ENCODE measurements around the gene SSBP2. TPM values are rescaled to one million over a fixed set of nuclear protein-coding genes. Genes with fewer than 3 reads are reported as not detected.
"Not testable (repeated sequence)": the region's sequence is repeated elsewhere in the genome, so short reads cannot be mapped to it uniquely, and the experiment has no call there.

SSBP2 gene
- total RNA-seq, 1 donor from 2014 or later = 12.7 TPM

DNA sequence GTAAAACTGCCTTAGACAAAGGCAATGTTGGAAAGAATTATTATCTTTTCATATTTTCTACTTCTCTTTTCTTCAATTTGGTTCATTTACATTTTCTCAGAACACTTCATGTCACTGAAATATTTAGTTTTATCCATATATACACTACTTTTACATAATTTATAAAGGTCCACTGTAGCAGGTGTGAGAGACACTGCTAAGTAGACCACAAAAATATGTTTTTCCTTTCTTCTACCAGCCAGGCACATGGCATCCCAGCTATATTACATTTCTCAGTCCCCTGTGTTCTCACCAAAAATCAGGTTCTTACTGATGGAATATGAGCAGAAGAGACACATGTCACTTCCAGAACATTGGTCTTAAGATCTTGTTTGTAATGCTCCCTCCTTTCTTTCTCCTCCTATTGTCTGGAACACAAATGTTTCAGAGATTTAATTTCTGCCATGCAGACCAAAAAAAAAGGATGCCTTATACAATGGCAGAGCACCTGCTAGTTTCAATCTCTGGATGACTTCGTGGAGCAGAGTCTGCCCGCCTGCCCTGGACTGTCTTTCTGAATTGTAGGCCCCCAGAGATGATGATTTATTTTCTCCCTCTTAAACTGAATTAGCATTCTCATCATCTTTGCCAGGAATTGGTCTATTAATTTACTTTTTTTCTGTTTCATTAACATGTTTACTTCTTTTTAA, 231.5 kb downstream of the SSBP2 start:
- no peaks in the 10 kb centered on the region for H3K36me3 Mint-ChIP-seq (ENCODE audit: low read depth)
- no peak overlapping the region for H3K4me3 Mint-ChIP-seq
- peaks cover under 1% of the 10 kb centered on the region for H3K4me1 Mint-ChIP-seq (ENCODE audit: low read depth)
- no peak for DNase-seq (ENCODE audit: low spot score)
- intact Hi-C loops (cut with micrococcal nuclease) = no loop called here
- H3K27ac Mint-ChIP-seq = no peak overlapping the region
- H3K27me3 Mint-ChIP-seq (ENCODE audit: insufficient read depth) = peaks cover 2% of the 10 kb centered on the region
- no peaks in the 10 kb centered on the region for H3K9me3 Mint-ChIP-seq

DNA sequence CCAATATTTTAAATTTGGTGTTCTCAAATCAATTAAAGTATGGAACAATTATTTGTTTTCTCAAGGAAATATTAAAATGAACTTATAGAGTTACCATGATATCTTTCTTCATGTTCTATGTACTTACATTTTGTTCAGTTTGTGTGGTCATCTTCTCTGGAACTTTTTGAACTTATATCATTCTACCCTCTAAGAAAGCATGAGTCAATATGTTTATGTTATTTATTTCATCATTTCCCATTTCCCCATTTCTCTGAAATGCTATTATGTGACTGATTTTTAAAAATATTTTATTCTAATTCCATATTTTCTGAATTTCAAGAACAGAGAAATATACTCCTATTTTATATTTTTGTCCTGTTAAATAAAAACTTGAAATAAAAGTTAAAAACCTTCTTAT, 233.4 kb downstream of the SSBP2 start:
- no peaks in the 10 kb centered on the region for H3K9me3 Mint-ChIP-seq
- intact Hi-C loops (cut with micrococcal nuclease) = no loop called here
- peaks cover 2% of the 10 kb centered on the region for H3K27me3 Mint-ChIP-seq (ENCODE audit: insufficient read depth)
- H3K4me3 Mint-ChIP-seq = no peak overlapping the region
- H3K4me1 Mint-ChIP-seq (ENCODE audit: low read depth) = no peaks in the 10 kb centered on the region
- DNase-seq (ENCODE audit: low spot score) = no peak
- no peak overlapping the region for H3K27ac Mint-ChIP-seq
- no peaks in the 10 kb centered on the region for H3K36me3 Mint-ChIP-seq (ENCODE audit: low read depth)

DNA sequence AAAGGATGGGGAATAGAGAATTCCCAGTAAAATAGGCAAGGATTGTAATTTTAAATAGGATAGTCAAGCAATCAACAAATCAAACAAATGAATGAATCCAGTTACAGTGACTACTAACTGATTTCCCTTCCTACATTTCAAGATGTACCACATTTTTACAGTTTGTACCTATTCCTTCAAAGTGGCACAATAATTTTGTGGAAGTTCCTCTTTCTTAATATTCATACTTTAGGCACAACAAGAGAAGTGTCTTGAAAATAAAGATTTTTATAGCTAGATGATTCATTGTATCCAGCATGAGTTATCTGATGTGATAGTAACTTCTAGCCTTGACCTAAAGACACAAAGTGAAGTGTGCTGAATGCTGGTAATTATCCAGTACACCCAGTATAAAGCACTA, 234.8 kb downstream of the SSBP2 start:
- H3K9me3 Mint-ChIP-seq = no peaks in the 10 kb centered on the region
- no peak overlapping the region for H3K4me3 Mint-ChIP-seq
- peaks cover 2% of the 10 kb centered on the region for H3K27me3 Mint-ChIP-seq (ENCODE audit: insufficient read depth)
- H3K27ac Mint-ChIP-seq = no peak overlapping the region
- intact Hi-C loops (cut with micrococcal nuclease) = no loop called here
- H3K36me3 Mint-ChIP-seq (ENCODE audit: low read depth) = no peaks in the 10 kb centered on the region
- H3K4me1 Mint-ChIP-seq (ENCODE audit: low read depth) = no peaks in the 10 kb centered on the region
- no peak for DNase-seq (ENCODE audit: low spot score)

DNA sequence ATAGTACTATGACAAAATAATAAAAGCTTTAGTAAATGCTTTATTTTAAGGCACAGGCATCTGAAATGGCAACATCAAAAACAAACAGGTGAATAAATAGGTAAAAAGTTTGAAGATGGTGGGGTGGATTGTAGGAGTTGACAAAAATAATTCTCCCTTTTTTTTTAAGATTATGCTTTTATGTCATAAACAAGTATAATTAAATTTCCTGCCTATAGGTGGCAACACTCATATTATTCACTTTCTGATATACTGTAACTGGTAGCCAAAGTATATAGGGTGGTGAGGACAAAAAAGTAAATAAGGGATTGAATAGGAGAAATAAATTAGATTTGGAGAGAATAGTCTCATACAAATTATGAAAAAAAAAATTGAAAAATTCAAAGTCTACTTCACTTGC, 236.9 kb downstream of the SSBP2 start:
- intact Hi-C loops (cut with micrococcal nuclease) = loop anchor here (2.0 to 5.0 kb wide), 2 partner anchors 118 to 325 kb away; no protein-coding TSS in a partner anchor
- no peak overlapping the region for H3K4me3 Mint-ChIP-seq

DNA sequence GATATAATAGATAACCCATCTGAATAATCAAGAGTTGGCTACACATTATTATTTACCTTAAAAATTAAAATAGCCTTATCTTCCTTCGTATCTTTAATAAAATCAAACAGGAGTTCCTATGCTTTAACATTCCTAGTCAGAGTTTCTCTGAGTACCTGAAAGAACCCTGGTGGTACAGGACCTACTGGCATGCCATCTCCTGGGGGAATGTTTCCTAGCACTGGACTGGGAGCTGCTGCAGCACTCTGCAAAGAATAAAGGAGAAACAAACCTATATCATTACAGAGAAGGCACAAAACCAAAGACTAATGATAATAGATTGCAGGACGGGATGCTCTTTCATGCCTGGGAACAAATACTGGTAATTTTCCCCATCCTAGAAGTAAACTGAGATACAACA, 237.4 kb downstream of the SSBP2 start:
- no peaks in the 10 kb centered on the region for H3K4me1 Mint-ChIP-seq (ENCODE audit: low read depth)
- no peak for DNase-seq (ENCODE audit: low spot score)
- no peaks in the 10 kb centered on the region for H3K9me3 Mint-ChIP-seq
- intact Hi-C loops (cut with micrococcal nuclease) = loop anchor here (5.0 kb wide), 1 partner anchor 119 kb away; no protein-coding TSS in a partner anchor
- H3K27me3 Mint-ChIP-seq (ENCODE audit: insufficient read depth) = no peaks in the 10 kb centered on the region
- no peak overlapping the region for H3K4me3 Mint-ChIP-seq
- no peaks in the 10 kb centered on the region for H3K36me3 Mint-ChIP-seq (ENCODE audit: low read depth)
- H3K27ac Mint-ChIP-seq = no peak overlapping the region

More for the DNA sequence above, 236.9 kb downstream of the SSBP2 start:
- DNase-seq (ENCODE audit: low spot score) = no peak
- Mint-ChIP-seq H3K27me3 (ENCODE audit: insufficient read depth) (no peaks in the 10 kb centered on the region), H3K27ac (no peak overlapping the region), H3K36me3 (ENCODE audit: low read depth) (no peaks in the 10 kb centered on the region), H3K9me3 (no peaks in the 10 kb centered on the region), H3K4me1 (ENCODE audit: low read depth) (no peaks in the 10 kb centered on the region)

DNA sequence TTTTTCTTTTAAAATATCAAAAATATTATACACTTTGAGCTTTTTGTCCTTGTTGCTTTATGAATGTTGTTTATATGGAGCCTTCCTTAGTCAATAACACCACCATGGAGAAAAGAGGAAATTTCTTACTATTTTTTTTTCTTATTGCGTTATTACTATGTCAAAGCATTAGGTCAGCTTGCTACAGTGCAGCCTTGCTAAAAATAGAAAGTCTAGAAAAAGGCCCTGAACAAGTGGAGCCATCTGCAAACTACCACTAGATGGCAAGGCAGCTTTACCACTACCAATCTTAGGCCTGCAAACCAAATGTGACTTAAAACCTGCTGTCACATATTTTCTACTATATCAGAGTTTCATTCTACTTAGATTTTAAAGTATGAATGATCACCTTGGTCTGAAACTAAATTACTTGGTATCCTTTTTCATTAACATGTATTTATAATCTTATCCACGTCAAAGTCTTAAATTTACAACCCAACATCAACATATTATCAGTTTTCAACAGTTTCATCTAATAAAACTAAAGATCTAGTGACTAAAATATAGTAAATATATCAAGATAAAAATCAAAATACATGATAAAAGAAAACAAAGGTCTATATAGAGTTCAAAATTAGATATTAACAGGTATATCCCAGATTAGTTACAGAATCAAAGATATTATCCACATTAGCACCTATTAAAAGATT, 243.9 kb downstream of the SSBP2 start:
- H3K36me3 Mint-ChIP-seq (ENCODE audit: low read depth) = peaks cover 4% of the 10 kb centered on the region
- DNase-seq (ENCODE audit: low spot score) = peak; percentile 11
- no peaks in the 10 kb centered on the region for H3K27me3 Mint-ChIP-seq (ENCODE audit: insufficient read depth)
- no peak overlapping the region for H3K27ac Mint-ChIP-seq
- H3K9me3 Mint-ChIP-seq = no peaks in the 10 kb centered on the region
- intact Hi-C loops (cut with micrococcal nuclease) = loop anchor here (1.0 to 5.0 kb wide), 6 partner anchors 242 to 718 kb away; partner anchors contain the start of gene ATG10
- no peak overlapping the region for H3K4me3 Mint-ChIP-seq
- H3K4me1 Mint-ChIP-seq (ENCODE audit: low read depth) = no peaks in the 10 kb centered on the region

DNA sequence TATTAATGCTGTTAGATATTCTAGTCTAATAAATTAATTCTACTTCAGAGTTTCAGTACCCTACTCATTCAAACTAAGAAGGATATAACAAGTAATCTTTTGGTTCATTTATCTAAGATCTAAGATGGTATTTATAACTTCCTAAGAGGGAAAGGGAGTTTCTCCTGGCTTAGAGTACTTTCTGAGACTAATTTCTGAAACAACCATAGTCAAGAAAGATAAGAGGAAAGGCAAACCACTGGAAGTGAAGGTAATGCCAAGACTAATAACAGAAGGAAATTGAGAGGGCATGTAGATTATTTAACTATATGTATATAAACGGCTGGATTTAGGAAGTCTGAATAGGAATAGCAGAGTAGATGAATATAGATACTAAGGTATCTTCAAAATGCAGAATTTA, 244.5 kb downstream of the SSBP2 start:
- Mint-ChIP-seq H3K9me3 (no peaks in the 10 kb centered on the region), H3K36me3 (ENCODE audit: low read depth) (peaks cover 6% of the 10 kb centered on the region), H3K27ac (no peak overlapping the region), H3K27me3 (ENCODE audit: insufficient read depth) (no peaks in the 10 kb centered on the region), H3K4me3 (no peak overlapping the region), H3K4me1 (ENCODE audit: low read depth) (no peaks in the 10 kb centered on the region)
- DNase-seq (ENCODE audit: low spot score) = no peak
- intact Hi-C loops (cut with micrococcal nuclease) = loop anchor here (5.0 kb wide), 1 partner anchor 466 kb away; the partner anchor contains the start of gene ATG10

DNA sequence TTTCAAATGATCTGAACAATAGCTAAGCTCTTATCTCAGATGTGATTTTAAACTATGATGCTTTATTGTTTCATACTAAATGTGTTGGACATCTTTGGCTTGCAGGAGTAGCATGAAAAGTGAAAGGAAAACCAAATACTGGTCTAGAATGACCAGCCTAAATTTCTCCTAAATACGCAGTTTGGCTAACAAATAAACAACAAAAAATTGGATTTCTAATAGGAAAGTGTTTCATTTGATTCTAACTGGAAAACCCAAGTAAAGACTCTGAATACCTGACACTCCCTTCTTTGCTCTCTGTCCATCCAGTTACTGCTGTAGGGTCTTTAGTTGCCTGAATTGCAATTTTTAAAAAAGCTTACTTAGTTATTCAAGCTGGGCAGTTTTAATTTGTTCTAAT, 245.2 kb downstream of the SSBP2 start:
- Mint-ChIP-seq H3K4me1 (ENCODE audit: low read depth) (no peaks in the 10 kb centered on the region), H3K36me3 (ENCODE audit: low read depth) (peaks cover 6% of the 10 kb centered on the region), H3K4me3 (no peak overlapping the region), H3K9me3 (no peaks in the 10 kb centered on the region), H3K27ac (no peak overlapping the region), H3K27me3 (ENCODE audit: insufficient read depth) (no peaks in the 10 kb centered on the region)
- intact Hi-C loops (cut with micrococcal nuclease) = loop anchor here (5.0 kb wide), 1 partner anchor 467 kb away; the partner anchor contains the start of gene ATG10
- no peak for DNase-seq (ENCODE audit: low spot score)

DNA sequence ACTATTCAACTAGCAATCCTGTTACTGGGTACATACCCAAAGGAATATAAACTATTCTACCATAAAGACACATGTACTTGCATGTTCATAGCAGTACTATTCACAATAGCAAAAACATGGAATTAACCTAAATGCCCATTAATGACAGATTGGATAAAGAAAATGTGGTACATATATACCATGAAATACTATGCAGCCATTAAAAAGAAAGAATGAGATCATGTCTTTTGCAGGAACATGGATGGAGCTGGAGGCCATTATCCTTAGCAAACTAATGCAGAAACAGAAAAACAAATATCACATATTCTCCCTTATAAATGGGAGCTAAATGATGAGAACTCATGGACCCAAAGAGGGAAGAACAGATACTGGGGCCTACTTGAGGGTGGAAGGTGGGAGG, 247.3 kb downstream of the SSBP2 start:
- DNase-seq (ENCODE audit: low spot score); H3K9me3 Mint-ChIP-seq; intact Hi-C loops (cut with micrococcal nuclease): not testable (repeated sequence)

DNA sequence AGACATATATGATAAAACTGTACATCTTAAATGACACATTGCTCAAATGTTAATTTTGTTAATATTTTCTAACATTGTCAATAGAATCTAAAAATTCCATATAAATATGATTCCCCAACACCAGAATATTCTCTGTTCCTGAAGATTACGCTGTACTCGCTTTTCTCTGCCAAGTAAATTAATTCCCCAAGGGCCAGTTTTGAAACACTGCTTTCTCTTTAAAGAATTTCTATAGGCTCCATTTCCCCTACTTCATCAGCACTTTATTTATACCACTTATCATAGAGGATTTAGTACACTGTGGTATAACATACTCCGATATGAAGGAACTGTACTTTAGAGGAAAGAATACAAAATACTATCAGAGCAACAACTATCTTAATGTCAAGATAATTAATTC, 255.6 kb downstream of the SSBP2 start:
- intact Hi-C loops (cut with micrococcal nuclease) = no loop called here
- H3K27ac Mint-ChIP-seq = no peak overlapping the region
- H3K27me3 Mint-ChIP-seq (ENCODE audit: insufficient read depth) = no peaks in the 10 kb centered on the region
- no peaks in the 10 kb centered on the region for H3K9me3 Mint-ChIP-seq
- no peaks in the 10 kb centered on the region for H3K36me3 Mint-ChIP-seq (ENCODE audit: low read depth)
- DNase-seq (ENCODE audit: low spot score) = no peak
- H3K4me1 Mint-ChIP-seq (ENCODE audit: low read depth) = no peaks in the 10 kb centered on the region
- H3K4me3 Mint-ChIP-seq = no peak overlapping the region

More for the DNA sequence above, 247.3 kb downstream of the SSBP2 start:
- H3K27ac Mint-ChIP-seq; H3K36me3 Mint-ChIP-seq (ENCODE audit: low read depth); H3K4me1 Mint-ChIP-seq (ENCODE audit: low read depth); H3K4me3 Mint-ChIP-seq; H3K27me3 Mint-ChIP-seq (ENCODE audit: insufficient read depth): not testable (repeated sequence)

DNA sequence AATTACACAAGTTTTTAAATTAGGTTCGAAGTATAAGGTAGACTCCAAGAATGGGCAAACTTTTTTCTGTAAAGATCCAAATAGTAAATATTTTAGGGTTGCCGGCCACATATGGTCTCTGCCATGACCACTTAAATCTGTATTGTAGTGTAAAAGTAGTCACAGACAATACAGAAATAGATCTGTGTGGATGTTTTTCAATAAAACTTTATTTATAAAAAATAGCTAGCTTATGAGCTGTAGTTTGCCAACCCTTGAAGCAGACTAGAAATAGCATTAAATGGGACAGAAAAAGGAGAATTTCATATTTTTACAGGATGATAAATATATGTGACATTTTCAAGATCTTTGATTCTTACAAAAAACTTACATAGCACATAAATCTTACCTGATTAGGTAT, 262.0 kb downstream of the SSBP2 start:
- no peak overlapping the region for H3K4me3 Mint-ChIP-seq
- H3K27ac Mint-ChIP-seq = no peak overlapping the region
- no peak for DNase-seq (ENCODE audit: low spot score)
- H3K27me3 Mint-ChIP-seq (ENCODE audit: insufficient read depth) = no peaks in the 10 kb centered on the region
- H3K36me3 Mint-ChIP-seq (ENCODE audit: low read depth) = no peaks in the 10 kb centered on the region
- no peaks in the 10 kb centered on the region for H3K4me1 Mint-ChIP-seq (ENCODE audit: low read depth)
- intact Hi-C loops (cut with micrococcal nuclease) = no loop called here
- H3K9me3 Mint-ChIP-seq = no peaks in the 10 kb centered on the region

DNA sequence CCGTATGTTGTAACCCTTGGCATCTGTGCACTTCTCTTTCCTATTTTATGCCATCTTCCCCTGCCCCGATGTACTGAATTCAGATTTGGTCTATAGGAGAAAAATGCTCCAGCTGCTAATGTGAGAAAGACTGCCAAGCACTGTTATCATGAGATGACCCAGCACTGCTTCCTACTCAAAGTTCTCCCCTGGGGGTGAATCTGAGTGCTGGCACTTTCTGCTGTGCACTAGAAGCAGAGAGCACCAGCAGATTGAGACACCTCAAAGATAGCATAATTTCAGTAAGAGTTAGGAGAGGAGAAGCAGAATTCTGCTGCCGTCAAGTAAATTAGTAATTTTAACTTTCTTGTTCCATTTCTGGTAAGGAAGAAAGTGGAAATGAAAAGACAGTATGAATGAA, 264.2 kb downstream of the SSBP2 start:
- Mint-ChIP-seq H3K27me3 (ENCODE audit: insufficient read depth) (no peaks in the 10 kb centered on the region), H3K36me3 (ENCODE audit: low read depth) (no peaks in the 10 kb centered on the region), H3K4me3 (no peak overlapping the region), H3K9me3 (no peaks in the 10 kb centered on the region), H3K4me1 (ENCODE audit: low read depth) (no peaks in the 10 kb centered on the region), H3K27ac (no peak overlapping the region)
- no peak for DNase-seq (ENCODE audit: low spot score)
- intact Hi-C loops (cut with micrococcal nuclease) = no loop called here

DNA sequence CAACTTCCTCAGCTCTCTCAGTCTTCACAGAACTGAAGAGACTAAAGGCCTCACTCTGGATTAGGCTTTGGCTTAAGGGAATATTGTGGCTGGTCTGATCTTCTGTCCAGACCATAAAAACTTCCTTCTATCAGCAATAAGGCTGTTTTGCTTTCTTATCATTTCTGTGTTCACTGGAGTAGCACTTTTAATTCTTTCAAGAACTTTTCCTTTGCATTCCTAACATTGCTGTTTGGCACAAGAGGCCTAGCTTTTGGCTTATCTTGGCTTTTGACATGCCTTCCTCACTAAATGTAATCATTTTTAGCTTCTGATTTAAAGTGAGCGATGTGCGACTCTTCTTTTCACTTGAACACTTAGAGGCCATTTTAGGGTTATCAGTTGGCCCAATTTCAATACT, 268.3 kb downstream of the SSBP2 start:
- Mint-ChIP-seq H3K27me3 (ENCODE audit: insufficient read depth) (no peaks in the 10 kb centered on the region), H3K36me3 (ENCODE audit: low read depth) (no peaks in the 10 kb centered on the region), H3K27ac (no peak overlapping the region), H3K4me3 (no peak overlapping the region), H3K4me1 (ENCODE audit: low read depth) (no peaks in the 10 kb centered on the region), H3K9me3 (no peaks in the 10 kb centered on the region)
- DNase-seq (ENCODE audit: low spot score) = no peak
- intact Hi-C loops (cut with micrococcal nuclease) = no loop called here

Measured in activated T-helper 1 cell treated with anti-CD3 and anti-CD28 coated beads, Interleukin-12 subunit alpha, Interleukin-12 subunit beta, Interleukin-2, Interleukin-4 antibody, amounts not matched to agents 30 ng/mL and 10 ng/mL and 1 ng/mL, durations not matched to agents 14 hours and 24 hours and 36 hours (primary cell).